GM19372 (cell line): ENCODE measurements around the gene KRT7.

ENCODE experiments used
- ATAC-seq: cut with Tn5 transposase; IDR thresholded peaks from one replicate; pipeline ENCODE4 v1.9.1; 2021; ENCODE audit warnings: mild to moderate bottlenecking, low read depth, moderate library complexity; ENCODE audit not compliant: unreplicated experiment

The KRT7 gene

GRCh38 chr12:52198454-52199215, 34.4 kb upstream of the KRT7 start:
- no peak for ATAC-seq

- no peak for ATAC-seq
Observed at GRCh38 chr12:52199294-52199919, 33.6 kb upstream of the KRT7 start.

- ATAC-seq = no peak
Observed at GRCh38 chr12:52200086-52200780, 32.8 kb upstream of the KRT7 start.

- no peak for ATAC-seq
Observed at GRCh38 chr12:52200781-52201450, 32.1 kb upstream of the KRT7 start.

- no peak for ATAC-seq
Observed at GRCh38 chr12:52201451-52201839, 31.6 kb upstream of the KRT7 start.

GRCh38 chr12:52202361-52203078, 30.5 kb upstream of the KRT7 start:
- no peak for ATAC-seq

- no peak for ATAC-seq
Observed at GRCh38 chr12:52203079-52203921, 29.7 kb upstream of the KRT7 start.

- ATAC-seq = no peak
Observed at GRCh38 chr12:52204095-52204930, 28.7 kb upstream of the KRT7 start.

GRCh38 chr12:52204931-52205505, 28.0 kb upstream of the KRT7 start:
- ATAC-seq = no peak

- ATAC-seq = no peak
Observed at GRCh38 chr12:52205612-52206303, 27.3 kb upstream of the KRT7 start.

- no peak for ATAC-seq
Observed at GRCh38 chr12:52206304-52207040, 26.6 kb upstream of the KRT7 start.

GRCh38 chr12:52207106-52207505, 25.9 kb upstream of the KRT7 start:
- ATAC-seq = no peak

GRCh38 chr12:52207895-52208294, 25.1 kb upstream of the KRT7 start:
- no peak for ATAC-seq

GRCh38 chr12:52208424-52209165, 24.4 kb upstream of the KRT7 start:
- no peak for ATAC-seq

GRCh38 chr12:52209321-52209720, 23.7 kb upstream of the KRT7 start:
- ATAC-seq = no peak

- ATAC-seq = no peak
Observed at GRCh38 chr12:52210186-52210924, 22.7 kb upstream of the KRT7 start.
